OCI-LY3 (cell line): ENCODE results near the gene TBC1D16.

Experiments
- CTCF ChIP-seq: fragments of 200-600, 300-600 bp; sonication (generic); IDR thresholded peaks from 2 replicates; pipeline ENCODE4 v1.5.1; 2014; ENCODE audit warnings: antibody characterized with exemption, low read length, low read depth
- EZH2phosphoT487 ChIP-seq: fragments of 200-600 bp; shearing (Covaris generic); IDR thresholded peaks from 2 replicates; pipeline ENCODE4 v1.6.1; 2018; ENCODE audit warnings: antibody characterized with exemption, mixed run types, low read depth

GRCh38 chr17:79988185-79988971 is 47.3 kb downstream of the TBC1D16 start:
- TF ChIP-seq CTCF (no peak), EZH2phosphoT487 (no peak)
